Endothelial cell (in vitro differentiated cells): ENCODE results near the gene CARD11. TPM values are rescaled to one million over a fixed set of nuclear protein-coding genes. Genes with fewer than 3 reads are reported as not detected.

Source experiments
- DNase-seq: peaks from one replicate; pipeline ENCODE4 v3.0.0; 2021; ENCODE audit warnings: low spot score
- H3K27ac Mint-ChIP-seq: one replicate; pipeline ENCODE4 v1.8.0; 2021; ENCODE audit warnings: mixed read lengths, inconsistent platforms; ENCODE audit not compliant: unreplicated experiment
- H3K27me3 Mint-ChIP-seq: one replicate; pipeline ENCODE4 v1.8.0; 2021; ENCODE audit warnings: mild to moderate bottlenecking, moderate library complexity, mixed read lengths, inconsistent platforms; ENCODE audit not compliant: unreplicated experiment
- H3K36me3 Mint-ChIP-seq: one replicate; pipeline ENCODE4 v1.8.0; 2021; ENCODE audit warnings: mild to moderate bottlenecking, low read depth, mixed read lengths, inconsistent platforms; ENCODE audit not compliant: unreplicated experiment
- H3K4me1 Mint-ChIP-seq: one replicate; pipeline ENCODE4 v1.8.0; 2021; ENCODE audit warnings: mild to moderate bottlenecking, mixed read lengths, inconsistent platforms; ENCODE audit not compliant: unreplicated experiment
- H3K4me3 Mint-ChIP-seq: one replicate; pipeline ENCODE4 v1.8.0; 2021; ENCODE audit warnings: mild to moderate bottlenecking, mixed read lengths, inconsistent platforms; ENCODE audit not compliant: unreplicated experiment
- H3K9me3 Mint-ChIP-seq: one replicate; pipeline ENCODE4 v1.8.0; 2021; ENCODE audit warnings: mixed read lengths, inconsistent platforms; ENCODE audit not compliant: unreplicated experiment
- total RNA-seq: library from RNA; stranded (reverse); fragmentation: NEBNext Ultra II Directional; extraction: Animal tissue kit (Norgen Biotek cat#: 25700); gene quantifications from one replicate; pipeline ENCODE4 v1.2.1, GENCODE V29; 2021; ENCODE audit not compliant: unreplicated experiment
- TF ChIP-seq, protein P1 (sequence below): fragments of 200-600 bp; sonication (generic); IDR thresholded peaks from one replicate; pipeline ENCODE4 v1.5.0; 2021; ENCODE audit warnings: antibody characterized with exemption; ENCODE audit not compliant: unreplicated experiment

Gene CARD11
- total RNA-seq, 1 donor from 2014 or later = 3.9 TPM

DNA sequence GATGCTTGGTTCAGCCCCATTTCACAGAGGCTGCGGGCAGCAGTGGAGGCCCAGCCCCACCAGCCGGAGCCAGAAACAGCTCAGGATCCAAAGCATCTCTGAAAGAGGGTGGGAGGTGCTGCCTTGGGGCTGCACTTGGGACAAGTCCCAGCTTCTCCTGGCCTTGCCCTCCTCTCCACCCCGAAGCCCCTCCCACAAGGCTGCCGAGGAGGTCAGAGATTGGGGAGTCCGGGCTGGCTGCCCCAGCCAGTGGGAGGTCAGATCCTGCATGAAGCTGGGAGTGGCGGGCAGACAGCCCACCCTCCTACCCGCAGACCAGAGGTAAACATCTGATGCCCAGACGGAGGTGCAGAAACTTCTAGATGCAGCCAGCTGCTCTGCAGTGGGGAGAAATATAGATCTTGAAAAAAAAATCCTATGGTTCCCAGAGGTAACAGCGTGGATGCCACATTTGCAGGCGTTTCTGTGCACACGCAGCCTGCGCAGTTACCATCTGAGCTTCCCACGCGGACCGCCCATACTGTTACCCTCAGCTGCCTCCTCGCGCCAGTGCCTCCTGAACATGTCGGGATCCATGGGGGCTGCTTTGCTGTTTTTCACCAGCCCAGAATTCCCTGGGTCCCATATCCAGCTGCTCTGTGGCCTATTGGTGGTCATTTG is 162.7 kb downstream of the CARD11 start:
- no peak overlapping the region for H3K27ac Mint-ChIP-seq
- TF ChIP-seq, protein P1, sequence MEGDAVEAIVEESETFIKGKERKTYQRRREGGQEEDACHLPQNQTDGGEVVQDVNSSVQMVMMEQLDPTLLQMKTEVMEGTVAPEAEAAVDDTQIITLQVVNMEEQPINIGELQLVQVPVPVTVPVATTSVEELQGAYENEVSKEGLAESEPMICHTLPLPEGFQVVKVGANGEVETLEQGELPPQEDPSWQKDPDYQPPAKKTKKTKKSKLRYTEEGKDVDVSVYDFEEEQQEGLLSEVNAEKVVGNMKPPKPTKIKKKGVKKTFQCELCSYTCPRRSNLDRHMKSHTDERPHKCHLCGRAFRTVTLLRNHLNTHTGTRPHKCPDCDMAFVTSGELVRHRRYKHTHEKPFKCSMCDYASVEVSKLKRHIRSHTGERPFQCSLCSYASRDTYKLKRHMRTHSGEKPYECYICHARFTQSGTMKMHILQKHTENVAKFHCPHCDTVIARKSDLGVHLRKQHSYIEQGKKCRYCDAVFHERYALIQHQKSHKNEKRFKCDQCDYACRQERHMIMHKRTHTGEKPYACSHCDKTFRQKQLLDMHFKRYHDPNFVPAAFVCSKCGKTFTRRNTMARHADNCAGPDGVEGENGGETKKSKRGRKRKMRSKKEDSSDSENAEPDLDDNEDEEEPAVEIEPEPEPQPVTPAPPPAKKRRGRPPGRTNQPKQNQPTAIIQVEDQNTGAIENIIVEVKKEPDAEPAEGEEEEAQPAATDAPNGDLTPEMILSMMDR = no peak
- H3K27me3 Mint-ChIP-seq = peaks cover 6% of the 10 kb centered on the region
- no peak overlapping the region for H3K4me3 Mint-ChIP-seq
- no peaks in the 10 kb centered on the region for H3K9me3 Mint-ChIP-seq
- H3K4me1 Mint-ChIP-seq = peaks cover 16% of the 10 kb centered on the region
- H3K36me3 Mint-ChIP-seq = peaks cover 5% of the 10 kb centered on the region
- no peak for DNase-seq

GRCh38 chr7:2880051-2880450 is 163.6 kb downstream of the CARD11 start:
- TF ChIP-seq, protein P1 = no peak
- Mint-ChIP-seq H3K36me3 (peaks cover 5% of the 10 kb centered on the region), H3K4me3 (no peak overlapping the region), H3K27ac (no peak overlapping the region), H3K27me3 (peaks cover 6% of the 10 kb centered on the region), H3K4me1 (peaks cover 16% of the 10 kb centered on the region), H3K9me3 (no peaks in the 10 kb centered on the region)
- DNase-seq = no peak

DNA sequence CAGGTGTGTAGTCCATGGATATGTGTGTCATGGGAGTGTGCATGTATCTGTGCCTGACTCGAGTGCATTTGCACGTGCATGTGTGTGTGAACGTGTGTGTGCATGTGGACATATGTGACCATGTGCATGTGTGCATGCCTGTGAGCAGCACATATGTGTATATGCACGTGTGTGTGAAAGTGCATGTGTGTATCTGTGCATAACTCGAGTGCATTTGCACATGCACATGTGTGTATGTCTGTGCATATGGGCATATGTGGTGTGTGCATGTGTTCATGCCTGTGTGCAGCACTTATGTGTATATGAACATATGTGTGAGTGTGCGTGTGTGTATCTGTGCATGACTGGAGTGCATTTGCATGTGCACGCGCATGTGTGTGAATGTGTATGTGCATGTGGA is 164.3 kb downstream of the CARD11 start:
- TF ChIP-seq, protein P1 = no peak
- no peak overlapping the region for H3K4me3 Mint-ChIP-seq
- no peaks in the 10 kb centered on the region for H3K9me3 Mint-ChIP-seq
- H3K27me3 Mint-ChIP-seq = peaks cover 6% of the 10 kb centered on the region
- DNase-seq = no peak
- no peak overlapping the region for H3K27ac Mint-ChIP-seq
- peaks cover 16% of the 10 kb centered on the region for H3K4me1 Mint-ChIP-seq
- H3K36me3 Mint-ChIP-seq = peaks cover 5% of the 10 kb centered on the region

GRCh38 chr7:2878306-2878705 is 165.4 kb downstream of the CARD11 start:
- DNase-seq = no peak
- peaks cover 11% of the 10 kb centered on the region for H3K27me3 Mint-ChIP-seq
- TF ChIP-seq, protein P1 = no peak
- H3K27ac Mint-ChIP-seq = no peak overlapping the region
- H3K4me3 Mint-ChIP-seq = no peak overlapping the region
- no peaks in the 10 kb centered on the region for H3K9me3 Mint-ChIP-seq
- peaks cover 5% of the 10 kb centered on the region for H3K36me3 Mint-ChIP-seq
- peaks cover 23% of the 10 kb centered on the region for H3K4me1 Mint-ChIP-seq

- H3K9me3 Mint-ChIP-seq = no peaks in the 10 kb centered on the region
- H3K4me3 Mint-ChIP-seq = no peak overlapping the region
- H3K27ac Mint-ChIP-seq = no peak overlapping the region
- H3K36me3 Mint-ChIP-seq = peaks cover 5% of the 10 kb centered on the region
- DNase-seq = no peak
- peaks cover 38% of the 10 kb centered on the region for H3K4me1 Mint-ChIP-seq
- peaks cover 11% of the 10 kb centered on the region for H3K27me3 Mint-ChIP-seq
- TF ChIP-seq, protein P1 = no peak
Measured at GRCh38 chr7:2876031-2876731, 167.5 kb downstream of the CARD11 start.
